GM12878 (cell line): ENCODE results near the gene CD1D. TPM values are rescaled to one million over a fixed set of nuclear protein-coding genes. Genes with fewer than 3 reads are reported as not detected.

Experiments
- ATAC-seq: fragments of 200-7000 bp; cut with Tn5 transposase; 3 replicates; pipeline ENCODE4 v1.9.1; 2020; ENCODE audit warnings: mild to moderate bottlenecking, moderate library complexity
- BruUV-seq: library from RNA; stranded (reverse); fragments of 400-500 nt; replicated peaks from 2 replicates; lab custom pipeline; 2021; lab: Mats Ljungman, UMichigan
- CTCF ChIA-PET: fragments of 300-600 bp; sonication (Branson Sonifier 250); formaldehyde crosslinking; extraction: SDS; loops from one replicate; lab custom pipeline; 2021; ENCODE audit warnings: inconsistent platforms; lab: Yijun Ruan, JAX
- POLR2A ChIA-PET: fragments of 350-600 bp; formaldehyde crosslinking; extraction: SDS; loops from one replicate; lab custom pipeline; 2021; ENCODE audit warnings: inconsistent platforms; lab: Charles Lee
- RAD21 ChIA-PET: fragments of 300-600 bp; sonication (Branson Sonifier 250); formaldehyde crosslinking; loops from one replicate; lab custom pipeline; 2023; ENCODE audit warnings: antibody characterized with exemption; ENCODE audit not compliant: unreplicated experiment; lab: Charles Lee
- SMC1A ChIA-PET: fragments of 300-600 bp; sonication (Branson Sonifier 250); formaldehyde crosslinking; loops from one replicate; lab custom pipeline; 2023; ENCODE audit not compliant: unreplicated experiment, uncharacterized antibody; lab: Charles Lee
- DNase-seq: peaks from one replicate; pipeline ENCODE4 v3.0.0-alpha.2; 2011; ENCODE audit warnings: low read depth, low spot score
- FAIRE-seq: peaks from 3 replicates; lab custom pipeline; 2011; peaks lifted over from hg19 to GRCh38; lab: Jason Lieb, UNC
- H2AFZ ChIP-seq: 2 replicates; pipeline ENCODE4 v1.6.0; 2011; ENCODE audit warnings: low read depth, low read length, control low read depth; ENCODE audit not compliant: control insufficient read depth
- H3K27ac ChIP-seq: 2 replicates; pipeline ENCODE4 v1.5.1; 2011; ENCODE audit warnings: control low read depth; ENCODE audit not compliant: control insufficient read depth, insufficient read depth
- H3K27me3 ChIP-seq, 2 experiments: replicated peaks in 1 of 2; 2 replicates each; pipeline versions ENCODE4 v1.6.0 to v1.6.1; 2011; ENCODE audit warnings: low read length in 1 of 2; ENCODE audit not compliant: control insufficient read depth in 2 of 2, insufficient read depth in 2 of 2
- H3K36me3 ChIP-seq, 2 experiments: 2 replicates each; pipeline ENCODE4 v1.5.1; 2011; ENCODE audit warnings: low read length in 1 of 2; ENCODE audit not compliant: control insufficient read depth in 2 of 2, insufficient read depth in 2 of 2
- H3K4me1 ChIP-seq: 2 replicates; pipeline ENCODE4 v1.6.1; 2011; ENCODE audit warnings: mild to moderate bottlenecking, low read length, moderate library complexity, mixed read lengths; ENCODE audit not compliant: control insufficient read depth, insufficient read depth
- H3K4me2 ChIP-seq: 2 replicates; pipeline ENCODE4 v1.6.0; 2011; ENCODE audit warnings: control low read depth; ENCODE audit not compliant: control insufficient read depth, insufficient read depth
- H3K4me3 ChIP-seq: fragments of 200-600 bp; sonication (generic); 2 replicates; pipeline ENCODE4 v1.5.1; 2016
- H3K79me2 ChIP-seq: 2 replicates; pipeline ENCODE4 v1.6.0; 2011; ENCODE audit warnings: low read length; ENCODE audit not compliant: control insufficient read depth, insufficient read depth
- H3K9ac ChIP-seq: 2 replicates; pipeline ENCODE4 v1.8.0; 2011; ENCODE audit warnings: low read length, control low read depth, mixed read lengths; ENCODE audit not compliant: control insufficient read depth, insufficient read depth
- H3K9me3 ChIP-seq: replicated peaks from 3 replicates; pipeline ENCODE4 v1.5.1; 2011; ENCODE audit warnings: mild to moderate bottlenecking, low read length; ENCODE audit not compliant: control insufficient read depth, insufficient read depth
- H4K20me1 ChIP-seq: 2 replicates; pipeline ENCODE4 v1.6.0; 2011; ENCODE audit not compliant: control insufficient read depth, insufficient read depth
- BCL11A ChIP-seq: IDR thresholded peaks from 2 replicates; pipeline ENCODE4 v1.6.1; 2011; ENCODE audit warnings: low read depth, low read length
- BRCA1 ChIP-seq: IDR thresholded peaks from 2 replicates; pipeline ENCODE4 v1.6.1; 2011; ENCODE audit warnings: low read depth, low read length, improper control_type of control experiment
- JUND ChIP-seq: IDR thresholded peaks from 2 replicates; pipeline ENCODE4 v1.6.1; 2012; ENCODE audit warnings: low read depth, mild to moderate bottlenecking, low read length, improper control_type of control experiment, moderate library complexity
- MTA2 ChIP-seq: fragments of 450-650 bp; IDR thresholded peaks from 2 replicates; pipeline ENCODE4 v1.6.1; 2016; ENCODE audit warnings: low read depth, mild to moderate bottlenecking, moderate library complexity
- NBN ChIP-seq: fragments of 450-650 bp; IDR thresholded peaks from 2 replicates; pipeline ENCODE4 v1.6.1; 2016
- RAD21 ChIP-seq: IDR thresholded peaks from 2 replicates; pipeline ENCODE4 v1.6.1; 2011; ENCODE audit warnings: mild to moderate bottlenecking, low read depth, low read length, moderate library complexity; ENCODE audit not compliant: insufficient read depth
- RBBP5 ChIP-seq: fragments of 200-600 bp; sonication (generic); conservative IDR thresholded peaks from 2 replicates; pipeline ENCODE4 v1.6.1; 2016
- RUNX3 ChIP-seq: IDR thresholded peaks from 2 replicates; pipeline ENCODE4 v1.6.1; 2012; ENCODE audit warnings: low read length, inconsistent platforms
- SMAD1 ChIP-seq: fragments of 450-650 bp; IDR thresholded peaks from 2 replicates; pipeline ENCODE4 v1.6.1; 2018; ENCODE audit warnings: mild to moderate bottlenecking, low read depth; ENCODE audit not compliant: partially characterized antibody
- SMAD5 ChIP-seq: IDR thresholded peaks from 2 replicates; pipeline ENCODE4 v1.6.1; 2016; ENCODE audit warnings: antibody characterized with exemption, low read depth
- STAT1 ChIP-seq: fragments of 450-650 bp; conservative IDR thresholded peaks from 2 replicates; pipeline ENCODE4 v1.6.1; 2014; ENCODE audit warnings: antibody characterized with exemption, mild to moderate bottlenecking
- ZBED1 ChIP-seq: IDR thresholded peaks from 2 replicates; pipeline ENCODE4 v1.6.1; 2016; ENCODE audit warnings: borderline replicate concordance
- WGBS: methylation state at CpG from one replicate; pipeline ENCODE4 v1.1.6; 2016; ENCODE audit warnings: low lambda C conversion rate; ENCODE audit not compliant: insufficient replicate concordance, insufficient coverage; ENCODE audit errors: missing lambda C conversion rate; 5-methylcytosine and 5-hydroxymethylcytosine counted together
- in situ Hi-C: fragments of 300-500 bp; cut with MboI; formaldehyde crosslinking; loops from 9 replicates; pipeline ENCODE4 v1.14.3; 2018; ENCODE audit warnings: mixed read lengths
- intact Hi-C: fragments of 100-400 bp; cut with micrococcal nuclease; formaldehyde crosslinking; loops from one replicate; pipeline ENCODE4 v1.14.2; 2022; ENCODE audit not compliant: unreplicated experiment
- polyA plus RNA-seq, 11 experiments: library from polyadenylated mRNA; depleted of rRNA in 4 of 11; unstranded in 6 of 11; stranded (reverse) in 5 of 11; fragments of >200 nt; fragmentation: Nextera tagmentation in 4 of 11; fragmentation: Illumina TruSeq in 1 of 11; extraction: Ambion mirVana in 4 of 11; extraction: Trizol in 1 of 11; gene quantifications; 1 replicate in 1 of 11; 2 replicates in 10 of 11; pipeline versions ENCODE4 v1.2.1 to v1.2.3, GENCODE V29; 2011 to 2016; ENCODE audit warnings: inconsistent platforms in 2 of 11, missing spikeins in 2 of 11, low read depth in 1 of 11
- total RNA-seq, 4 experiments: library from RNA; depleted of rRNA in 3 of 4; stranded (reverse); fragments of >200 nt in 3 of 4; fragmentation: Illumina TruSeq in 1 of 4; extraction: Trizol in 1 of 4; gene quantifications; 2 replicates each; pipeline versions ENCODE4 v1.2.1 to v1.2.3, GENCODE V29; 2013 to 2021
- TF ChIP-seq, protein P1 (sequence below): fragments of 450-650 bp; formaldehyde crosslinking; IDR thresholded peaks from 2 replicates; pipeline ENCODE4 v1.5.0; 2022; ENCODE audit warnings: mild to moderate bottlenecking, missing genetic modification characterization
- TF ChIP-seq, protein P2 (sequence below): IDR thresholded peaks from 2 replicates; pipeline ENCODE4 v1.6.1; 2011; ENCODE audit warnings: mild to moderate bottlenecking, low read depth, low read length, moderate library complexity; ENCODE audit not compliant: insufficient replicate concordance
- TF ChIP-seq, protein P3 (sequence below): IDR thresholded peaks from 2 replicates; pipeline ENCODE4 v1.6.1; 2011; ENCODE audit warnings: borderline replicate concordance, low read depth, mild to moderate bottlenecking, moderate library complexity, mixed read lengths, low read length; ENCODE audit not compliant: insufficient read depth; ENCODE audit errors: extremely low read length

CD1D gene
- total and polyA plus RNA-seq, 10 of the 15 experiments (the other 5 are each of a cell fraction or from before 2014, with no cell fraction given): 0.21 to 1.4 (median 0.73) TPM; not detected in 2

DNA sequence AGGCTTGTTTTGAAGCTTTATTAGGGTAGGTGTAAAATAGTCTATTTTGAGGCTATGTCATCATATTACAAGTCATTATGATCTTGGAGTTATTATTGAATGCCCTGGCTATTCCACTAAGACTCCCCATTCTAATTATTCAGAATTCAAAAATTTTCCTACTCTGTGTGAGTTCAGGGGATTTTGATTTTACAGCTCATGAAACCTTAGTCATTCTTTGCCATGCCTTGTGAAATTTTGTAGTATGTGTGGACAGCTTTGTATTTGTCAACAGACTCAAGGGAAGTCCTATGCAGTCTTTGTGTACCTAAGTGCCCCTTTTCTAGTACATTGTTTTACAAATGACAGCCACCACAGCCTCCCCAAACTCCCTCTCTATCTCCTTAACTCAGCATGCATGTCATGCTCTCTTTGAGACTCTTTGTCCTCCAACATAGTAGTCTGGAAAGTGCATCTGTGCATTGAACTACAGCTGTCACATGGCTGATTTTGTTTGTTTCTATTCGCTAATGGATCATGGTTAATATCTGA, 28.0 kb downstream of the CD1D start (continued):
- TF ChIP-seq, protein P1, sequence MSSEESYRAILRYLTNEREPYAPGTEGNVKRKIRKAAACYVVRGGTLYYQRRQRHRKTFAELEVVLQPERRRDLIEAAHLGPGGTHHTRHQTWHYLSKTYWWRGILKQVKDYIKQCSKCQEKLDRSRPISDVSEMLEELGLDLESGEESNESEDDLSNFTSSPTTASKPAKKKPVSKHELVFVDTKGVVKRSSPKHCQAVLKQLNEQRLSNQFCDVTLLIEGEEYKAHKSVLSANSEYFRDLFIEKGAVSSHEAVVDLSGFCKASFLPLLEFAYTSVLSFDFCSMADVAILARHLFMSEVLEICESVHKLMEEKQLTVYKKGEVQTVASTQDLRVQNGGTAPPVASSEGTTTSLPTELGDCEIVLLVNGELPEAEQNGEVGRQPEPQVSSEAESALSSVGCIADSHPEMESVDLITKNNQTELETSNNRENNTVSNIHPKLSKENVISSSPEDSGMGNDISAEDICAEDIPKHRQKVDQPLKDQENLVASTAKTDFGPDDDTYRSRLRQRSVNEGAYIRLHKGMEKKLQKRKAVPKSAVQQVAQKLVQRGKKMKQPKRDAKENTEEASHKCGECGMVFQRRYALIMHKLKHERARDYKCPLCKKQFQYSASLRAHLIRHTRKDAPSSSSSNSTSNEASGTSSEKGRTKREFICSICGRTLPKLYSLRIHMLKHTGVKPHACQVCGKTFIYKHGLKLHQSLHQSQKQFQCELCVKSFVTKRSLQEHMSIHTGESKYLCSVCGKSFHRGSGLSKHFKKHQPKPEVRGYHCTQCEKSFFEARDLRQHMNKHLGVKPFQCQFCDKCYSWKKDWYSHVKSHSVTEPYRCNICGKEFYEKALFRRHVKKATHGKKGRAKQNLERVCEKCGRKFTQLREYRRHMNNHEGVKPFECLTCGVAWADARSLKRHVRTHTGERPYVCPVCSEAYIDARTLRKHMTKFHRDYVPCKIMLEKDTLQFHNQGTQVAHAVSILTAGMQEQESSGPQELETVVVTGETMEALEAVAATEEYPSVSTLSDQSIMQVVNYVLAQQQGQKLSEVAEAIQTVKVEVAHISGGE (CRISPR knock-in tag): no peak
- TF ChIP-seq RBBP5: no peak
- no peak for TF ChIP-seq NBN
- no peak for TF ChIP-seq BCL11A
- TF ChIP-seq, protein P2, sequence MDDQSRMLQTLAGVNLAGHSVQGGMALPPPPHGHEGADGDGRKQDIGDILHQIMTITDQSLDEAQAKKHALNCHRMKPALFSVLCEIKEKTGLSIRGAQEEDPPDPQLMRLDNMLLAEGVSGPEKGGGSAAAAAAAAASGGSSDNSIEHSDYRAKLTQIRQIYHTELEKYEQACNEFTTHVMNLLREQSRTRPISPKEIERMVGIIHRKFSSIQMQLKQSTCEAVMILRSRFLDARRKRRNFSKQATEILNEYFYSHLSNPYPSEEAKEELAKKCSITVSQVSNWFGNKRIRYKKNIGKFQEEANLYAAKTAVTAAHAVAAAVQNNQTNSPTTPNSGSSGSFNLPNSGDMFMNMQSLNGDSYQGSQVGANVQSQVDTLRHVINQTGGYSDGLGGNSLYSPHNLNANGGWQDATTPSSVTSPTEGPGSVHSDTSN: no peak
- no peak for TF ChIP-seq SMAD1
- no peak for TF ChIP-seq STAT1
- no peak for TF ChIP-seq ZBED1

DNA sequence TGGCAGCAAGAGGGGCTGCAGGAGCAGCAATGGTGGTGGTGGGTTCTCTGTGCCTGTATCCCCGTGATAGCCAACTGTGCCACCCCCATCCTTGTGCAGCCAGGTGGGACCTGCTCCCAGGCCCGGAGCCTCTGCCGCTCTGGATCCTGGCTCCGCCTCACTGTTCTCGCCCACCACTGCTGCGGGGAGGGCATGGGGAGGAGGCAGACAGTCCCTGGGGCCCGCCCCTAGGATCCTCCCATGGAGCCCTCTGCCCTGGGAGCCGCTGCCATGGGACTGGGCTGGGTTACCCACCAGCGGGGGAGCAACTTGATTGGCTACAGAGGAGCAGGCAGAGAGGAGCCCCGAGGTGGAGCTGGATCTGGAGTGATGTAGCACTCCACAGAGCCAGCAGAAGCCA, 31.6 kb downstream of the CD1D start:
- intact Hi-C loops: no loop called here
- no peak overlapping the region for H3K4me2 ChIP-seq
- FAIRE-seq: no peak
- H3K4me1 ChIP-seq: no peaks in the 10 kb centered on the region
- WGBS: 29% methylated on average over 10 of the region's 10 CpGs
- H2AFZ ChIP-seq: no peak overlapping the region
- H3K27ac ChIP-seq: no peak overlapping the region
- ATAC-seq: no peak
- no peak overlapping the region for H3K9ac ChIP-seq
- H3K4me3 ChIP-seq: no peak overlapping the region
- no peaks in the 10 kb centered on the region for H3K79me2 ChIP-seq
- DNase-seq: no peak
- no peaks in the 10 kb centered on the region for H4K20me1 ChIP-seq
- BruUV-seq: no TSS peak
- in situ Hi-C loops: no loop called here
- SMC1A ChIA-PET: no interaction called here
- RAD21 ChIA-PET: interaction anchor here (1.4 kb wide), 1 partner anchor 117 kb away, joined by 3 read pairs; no protein-coding TSS in a partner anchor
- H3K27me3 ChIP-seq: 0 out of 4 replicates have a peak, but pooled peaks cover 0 to 2% of the 10 kb centered on the region in 2 experiments
- CTCF ChIA-PET: interaction anchor here (0.6 to 0.7 kb wide), 2 partner anchors 8 to 512 kb away, joined by 3 read pairs; no protein-coding TSS in a partner anchor
- H3K36me3 ChIP-seq: no peaks in the 10 kb centered on the region
- POLR2A ChIA-PET: no interaction called here
- no peaks in the 10 kb centered on the region for H3K9me3 ChIP-seq
- TF ChIP-seq, protein P1 (CRISPR knock-in tag): no peak
- TF ChIP-seq BRCA1 (no peak), JUND (no peak), MTA2 (no peak), RAD21 (no peak), SMAD5 (no peak), NBN (no peak), RUNX3 (no peak)
- TF ChIP-seq, protein P3, sequence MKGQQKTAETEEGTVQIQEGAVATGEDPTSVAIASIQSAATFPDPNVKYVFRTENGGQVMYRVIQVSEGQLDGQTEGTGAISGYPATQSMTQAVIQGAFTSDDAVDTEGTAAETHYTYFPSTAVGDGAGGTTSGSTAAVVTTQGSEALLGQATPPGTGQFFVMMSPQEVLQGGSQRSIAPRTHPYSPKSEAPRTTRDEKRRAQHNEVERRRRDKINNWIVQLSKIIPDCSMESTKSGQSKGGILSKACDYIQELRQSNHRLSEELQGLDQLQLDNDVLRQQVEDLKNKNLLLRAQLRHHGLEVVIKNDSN: no peak
